SU-DHL-6 (cell line): ENCODE results near the gene NANOS3.
"Not testable (repeated sequence)": the region's sequence is repeated elsewhere in the genome, so short reads cannot be mapped to it uniquely, and the experiment has no call there.

Experiments used
- H2AFZ ChIP-seq: fragments of 200-600 bp; sonication (generic); 2 replicates; pipeline ENCODE4 v1.6.1; 2014; ENCODE audit warnings: low read depth, mild to moderate bottlenecking, moderate library complexity, mixed read lengths, antibody characterized with exemption, low read length; ENCODE audit not compliant: severe bottlenecking
- H3F3A ChIP-seq: fragments of 200-600 bp; shearing (Covaris generic); 2 replicates; pipeline ENCODE4 v1.6.0; 2016; ENCODE audit warnings: antibody characterized with exemption, mild to moderate bottlenecking; ENCODE audit not compliant: insufficient read depth
- H3K27ac ChIP-seq: fragments of 200-600 bp; sonication (generic); 2 replicates; pipeline ENCODE4 v1.5.1; 2016; ENCODE audit warnings: low read depth, mild to moderate bottlenecking, low read length, moderate library complexity, mixed read lengths
- H3K27me3 ChIP-seq: fragments of 200-600 bp; sonication (generic), shearing (Covaris generic); 2 replicates; pipeline ENCODE4 v1.6.0; 2014; ENCODE audit warnings: mild to moderate bottlenecking, low read length
- H3K36me3 ChIP-seq: fragments of 200-600 bp; sonication (generic); 2 replicates; pipeline ENCODE4 v1.6.1; 2014; ENCODE audit warnings: mild to moderate bottlenecking, low read length, mixed read lengths
- H3K4me2 ChIP-seq: fragments of 300-600, 200-600 bp; shearing (Covaris generic), sonication (generic); 2 replicates; pipeline ENCODE4 v1.6.0; 2014; ENCODE audit warnings: low read length, low read depth, mild to moderate bottlenecking; ENCODE audit not compliant: poor library complexity, severe bottlenecking
- H3K4me3 ChIP-seq: fragments of 200-600 bp; sonication (generic); 2 replicates; pipeline ENCODE4 v1.5.1; 2014; ENCODE audit warnings: antibody characterized with exemption, low read length, mild to moderate bottlenecking, mixed read lengths; ENCODE audit not compliant: insufficient read depth, poor library complexity, severe bottlenecking
- H3K79me2 ChIP-seq: fragments of 200-600 bp; sonication (generic); 2 replicates; pipeline ENCODE4 v1.6.1; 2014; ENCODE audit warnings: mild to moderate bottlenecking, low read length, moderate library complexity; ENCODE audit not compliant: insufficient read depth
- H3K9ac ChIP-seq: fragments of 200-600 bp; sonication (generic); 2 replicates; pipeline ENCODE4 v1.7.0; 2014; ENCODE audit warnings: mild to moderate bottlenecking, low read length
- H3K9me2 ChIP-seq: fragments of 200-600 bp; sonication (generic); replicated peaks from 2 replicates; pipeline ENCODE4 v1.6.1; 2014; ENCODE audit warnings: low read length; ENCODE audit not compliant: insufficient read depth
- H3K9me3 ChIP-seq: fragments of 200-600 bp; sonication (generic); 2 replicates; pipeline ENCODE4 v1.6.1; 2014; ENCODE audit warnings: low read length, mixed read lengths; ENCODE audit not compliant: insufficient read depth
- H4K20me1 ChIP-seq: fragments of 200-600 bp; sonication (generic); 2 replicates; pipeline ENCODE4 v1.6.1; 2014; ENCODE audit warnings: low read depth, mild to moderate bottlenecking, antibody characterized with exemption, low read length, moderate library complexity, mixed read lengths
- CTCF ChIP-seq: fragments of 200-600 bp; sonication (generic); IDR thresholded peaks from one replicate; pipeline ENCODE4 v1.5.1; 2017; ENCODE audit warnings: antibody characterized with exemption, mild to moderate bottlenecking, low read length, moderate library complexity; ENCODE audit not compliant: insufficient read depth, poor library complexity, severe bottlenecking
- EZH2phosphoT487 ChIP-seq: fragments of 200-600 bp; sonication (generic), shearing (Covaris generic); conservative IDR thresholded peaks from 2 replicates; pipeline ENCODE4 v1.6.1; 2018; ENCODE audit warnings: mild to moderate bottlenecking, antibody characterized with exemption, low read length, moderate library complexity, mixed read lengths

Gene NANOS3

DNA sequence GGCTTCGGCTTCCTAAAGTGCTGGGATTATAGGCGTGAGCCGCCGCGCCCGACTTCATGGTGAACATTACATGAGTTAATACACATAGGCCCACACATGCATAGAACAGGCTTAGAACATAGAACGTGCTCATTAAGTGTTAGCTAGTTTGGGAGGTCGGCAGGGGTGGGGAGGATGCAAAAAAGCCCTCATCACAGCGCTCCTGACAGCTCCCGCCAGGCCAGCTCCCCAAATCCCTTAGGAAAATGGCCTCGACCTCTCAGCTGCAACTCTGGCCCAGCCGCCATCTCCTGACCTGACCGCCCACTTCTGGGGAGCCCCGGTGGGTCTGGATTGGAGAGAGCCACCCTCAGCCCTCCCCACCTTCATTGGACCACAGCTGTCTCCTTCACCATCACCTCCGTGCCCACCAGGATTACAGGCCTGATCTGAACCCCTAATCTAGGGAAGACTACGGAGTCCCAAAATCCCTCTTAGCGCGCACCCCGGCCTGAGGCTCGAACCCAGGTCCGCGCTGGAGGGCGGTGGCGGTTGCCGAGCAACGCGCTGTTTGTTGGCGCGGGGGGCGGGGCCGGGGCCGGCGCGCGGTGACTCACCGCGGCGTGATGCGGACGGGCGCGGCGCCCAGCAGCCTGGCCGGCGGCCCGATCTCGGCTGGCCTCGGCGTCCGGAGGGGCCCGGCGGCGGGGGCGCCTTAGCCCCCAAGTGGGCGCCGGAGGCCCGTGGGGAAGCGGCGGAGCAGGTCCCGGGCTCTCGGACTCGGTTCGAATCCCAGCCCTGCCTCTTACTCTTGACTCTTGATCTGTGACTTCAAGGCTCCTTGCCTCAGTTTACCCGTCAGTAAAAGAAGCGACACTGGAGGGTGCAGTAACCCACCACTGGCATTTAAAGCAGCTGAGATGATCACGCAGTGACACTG is 26.7 kb upstream of the NANOS3 start:
- Histone ChIP-seq H3K9ac (no peak overlapping the region), H2AFZ (no peak overlapping the region)

DNA sequence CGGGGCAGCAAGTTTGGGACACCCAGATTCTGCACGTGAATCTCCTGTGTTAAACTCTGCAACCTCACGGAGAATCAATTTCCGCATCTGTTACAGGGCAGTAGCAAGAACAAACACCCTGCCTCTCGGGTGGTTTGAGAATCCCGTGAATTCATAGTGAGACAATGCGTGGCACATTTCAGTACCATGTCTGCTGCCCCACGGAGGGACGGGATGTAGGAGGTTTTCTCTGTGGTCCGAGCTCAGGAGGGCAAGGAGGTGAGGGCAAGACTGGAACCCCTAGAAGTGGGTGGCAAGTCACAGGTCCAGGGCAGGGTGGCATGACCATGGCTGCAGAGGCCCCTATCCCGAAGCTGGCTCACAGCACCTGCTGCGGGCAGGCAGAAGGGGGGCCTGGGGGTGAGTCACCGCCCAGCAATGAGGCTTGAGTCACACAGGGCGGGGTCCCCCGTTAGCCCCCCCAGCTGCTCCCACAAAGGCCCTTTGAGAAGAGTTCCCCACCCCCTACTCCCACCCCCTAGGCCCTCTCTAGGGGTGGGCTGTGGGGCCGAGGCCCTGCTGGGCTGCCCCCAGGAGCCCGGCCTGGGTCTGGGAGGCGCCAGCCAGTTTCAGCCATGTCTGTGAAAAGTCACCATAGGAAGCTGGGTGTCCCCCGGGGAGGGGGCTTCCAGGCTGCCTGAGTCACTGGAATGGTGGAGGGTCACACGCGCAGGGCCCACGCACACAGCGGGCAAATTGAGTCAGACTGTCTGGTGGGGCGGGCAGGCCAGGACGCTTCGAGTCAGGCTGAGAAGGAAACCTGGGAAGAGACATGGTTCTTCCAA is 25.8 kb upstream of the NANOS3 start:
- no peak overlapping the region for H3K4me3 ChIP-seq
- no peaks in the 10 kb centered on the region for H3K27me3 ChIP-seq
- no peaks in the 10 kb centered on the region for H3K9me2 ChIP-seq
- no peak overlapping the region for H3K27ac ChIP-seq
- no peak overlapping the region for H3K9ac ChIP-seq
- H2AFZ ChIP-seq, result no peak overlapping the region
- no peaks in the 10 kb centered on the region for H3K79me2 ChIP-seq
- peaks cover 8% of the 10 kb centered on the region; the same call in 1 of the 2 replicates for H3F3A ChIP-seq
- H3K36me3 ChIP-seq, result no peaks in the 10 kb centered on the region
- H3K4me2 ChIP-seq, result no peak overlapping the region
- no peaks in the 10 kb centered on the region for H4K20me1 ChIP-seq
- H3K9me3 ChIP-seq, result no peaks in the 10 kb centered on the region
- no peak for TF ChIP-seq EZH2phosphoT487
- TF ChIP-seq CTCF, result no peak

More for the DNA sequence above, 26.7 kb upstream of the NANOS3 start:
- Histone ChIP-seq H4K20me1 (no peaks in the 10 kb centered on the region), H3K36me3 (no peaks in the 10 kb centered on the region), H3K79me2 (no peaks in the 10 kb centered on the region), H3K9me2 (no peaks in the 10 kb centered on the region), H3K9me3 (no peaks in the 10 kb centered on the region), H3F3A (peaks cover 8% of the 10 kb centered on the region; the same call in 1 of the 2 replicates), H3K4me3 (no peak overlapping the region), H3K4me2 (no peak overlapping the region), H3K27me3 (no peaks in the 10 kb centered on the region), H3K27ac (no peak overlapping the region)
- TF ChIP-seq EZH2phosphoT487 (no peak), CTCF (no peak)

GRCh38 chr19:13851734-13852114 is 25.2 kb upstream of the NANOS3 start:
- H3K4me3 ChIP-seq, H3K9ac ChIP-seq, H3K27ac ChIP-seq, H4K20me1 ChIP-seq, H3K9me3 ChIP-seq, H3K9me2 ChIP-seq, H3K27me3 ChIP-seq, H3K4me2 ChIP-seq, H2AFZ ChIP-seq, H3F3A ChIP-seq, H3K79me2 ChIP-seq, H3K36me3 ChIP-seq: not testable (repeated sequence)

DNA sequence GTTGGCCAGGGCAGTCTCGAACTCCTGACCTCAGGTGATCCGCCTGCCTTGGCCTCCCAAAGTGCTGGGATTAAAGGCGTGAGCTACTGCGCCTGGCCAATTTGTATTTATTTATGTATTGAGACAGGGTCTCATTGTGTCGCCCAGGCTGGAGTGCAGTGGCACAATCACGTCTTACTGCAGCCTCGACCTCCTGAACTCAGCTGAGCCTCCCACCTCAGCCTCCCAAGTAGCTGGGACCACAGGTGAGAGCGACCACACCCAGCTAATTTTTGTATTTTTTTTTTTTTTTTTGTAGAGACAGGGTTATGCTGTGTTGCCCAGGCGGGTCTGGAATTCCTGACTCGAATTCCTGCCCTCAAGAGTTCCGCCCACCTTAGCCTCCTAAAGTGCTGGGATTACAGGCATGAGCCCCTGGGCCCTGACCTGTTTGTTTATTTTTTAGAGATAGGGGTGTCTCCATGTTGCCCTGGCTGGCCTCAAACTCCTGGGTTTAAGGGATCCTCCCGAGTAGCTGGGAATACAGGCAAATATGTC is 24.7 kb upstream of the NANOS3 start:
- H4K20me1 ChIP-seq, H3K36me3 ChIP-seq, H3F3A ChIP-seq, H3K4me3 ChIP-seq, H3K9ac ChIP-seq, H3K79me2 ChIP-seq, H3K4me2 ChIP-seq, H3K27me3 ChIP-seq, H2AFZ ChIP-seq, H3K9me3 ChIP-seq, H3K9me2 ChIP-seq, H3K27ac ChIP-seq: not testable (repeated sequence)
